CD4-positive, alpha-beta T cell (primary cell): ENCODE measurements around the gene RHBDL1. TPM values are rescaled to one million over a fixed set of nuclear protein-coding genes. Genes with fewer than 3 reads are reported as not detected.

Experiments
- ATAC-seq: fragments of 200-7000 bp; cut with Tn5 transposase; one replicate; pipeline ENCODE4 v1.10.0; 2022; ENCODE audit warnings: mild to moderate bottlenecking; ENCODE audit not compliant: poor library complexity
- CTCF ChIA-PET: fragments of 350-600 bp; sonication (Branson Sonifier 250); formaldehyde crosslinking; loops from one replicate; lab custom pipeline; 2021; ENCODE audit warnings: antibody characterized with exemption, inconsistent platforms; lab: Charles Lee
- POLR2A ChIA-PET: fragments of 350-600 bp; sonication (Branson Sonifier 250); formaldehyde crosslinking; loops from one replicate; lab custom pipeline; 2021; ENCODE audit warnings: antibody characterized with exemption, inconsistent platforms; lab: Charles Lee
- DNase-seq, 14 experiments: peaks; one replicate each; pipeline ENCODE4 v3.0.0-alpha.2; 2013 to 2020; ENCODE audit warnings: mixed read lengths in 2 of 14
- H3K27ac ChIP-seq, 2 donors: one replicate each; pipeline versions ENCODE4 v1.5.1 to v1.7.0; 2013; ENCODE audit warnings: low read length in 2 of 2, low read depth in 1 of 2, mild to moderate bottlenecking in 1 of 2
- H3K27me3 ChIP-seq, 2 experiments: 1 replicate in 1 of 2; 2 replicates in 1 of 2; pipeline versions ENCODE4 v1.6.1 to v1.7.0; 2013; ENCODE audit warnings: low read length in 2 of 2, control low read depth in 1 of 2, mild to moderate bottlenecking in 1 of 2, moderate library complexity in 1 of 2; ENCODE audit not compliant: insufficient read depth in 2 of 2, control insufficient read depth in 1 of 2
- H3K36me3 ChIP-seq: one replicate; pipeline ENCODE4 v1.6.1; 2013; ENCODE audit warnings: low read length, control low read depth; ENCODE audit not compliant: insufficient read depth
- H3K4me1 ChIP-seq: one replicate; pipeline ENCODE4 v1.6.1; 2013; ENCODE audit warnings: low read length, control low read depth; ENCODE audit not compliant: insufficient read depth
- H3K4me3 ChIP-seq: one replicate; pipeline ENCODE4 v1.5.1; 2013; ENCODE audit warnings: mild to moderate bottlenecking, low read length, moderate library complexity
- H3K9me3 ChIP-seq, 2 experiments: 1 replicate in 1 of 2; 2 replicates in 1 of 2; pipeline versions ENCODE4 v1.6.1 to v1.7.0; 2013; ENCODE audit warnings: low read length in 2 of 2, mild to moderate bottlenecking in 2 of 2, control low read depth in 1 of 2, moderate library complexity in 1 of 2; ENCODE audit not compliant: control insufficient read depth in 1 of 2, insufficient read depth in 1 of 2
- H3K27ac Mint-ChIP-seq: one replicate; pipeline ENCODE4 v1.8.0; 2020; ENCODE audit warnings: mixed read lengths
- H3K27me3 Mint-ChIP-seq: one replicate; pipeline ENCODE4 v1.8.0; 2021; ENCODE audit warnings: mixed read lengths
- H3K36me3 Mint-ChIP-seq: one replicate; pipeline ENCODE4 v1.8.0; 2021; ENCODE audit warnings: low read depth, mixed read lengths
- H3K4me1 Mint-ChIP-seq: one replicate; pipeline ENCODE4 v1.8.0; 2021; ENCODE audit warnings: low read depth, mixed read lengths
- H3K4me3 Mint-ChIP-seq: one replicate; pipeline ENCODE4 v1.8.0; 2020; ENCODE audit warnings: mild to moderate bottlenecking, mixed read lengths
- H3K9me3 Mint-ChIP-seq: one replicate; pipeline ENCODE4 v1.8.0; 2020; ENCODE audit warnings: mixed read lengths
- CTCF ChIP-seq: fragments of 200-600 bp; IDR thresholded peaks from one replicate; pipeline ENCODE4 v1.8.0; 2022; ENCODE audit warnings: antibody characterized with exemption, mild to moderate bottlenecking
- intact Hi-C, 2 experiments: fragments of 100-400 bp; cut with DNase I in 1 of 2; cut with micrococcal nuclease in 1 of 2; formaldehyde crosslinking; loops; one replicate each; pipeline versions ENCODE4 v1.15.1 to v1.9.0; 2023 to 2025; cut with DNase I, micrococcal nuclease
- total RNA-seq, 174 experiments: library from RNA in 2 of 174; stranded (reverse) in 2 of 174; gene quantifications; one replicate each; pipeline ENCODE4 v1.2.3 and lab custom pipeline; 2021 to 2026

RHBDL1 gene
- total RNA-seq, 2 experiments from 2014 or later: 6.6 to 6.9 TPM

- peaks cover 0 to 53% of the 10 kb centered on the region in 2 experiments for H3K9me3 ChIP-seq
- peaks cover 29% of the 10 kb centered on the region for H3K4me1 ChIP-seq
- H3K4me1 Mint-ChIP-seq: peaks cover 4% of the 10 kb centered on the region
- no peaks in the 10 kb centered on the region for H3K9me3 Mint-ChIP-seq
- intact Hi-C loops: no loop called here
- no peak overlapping the region for H3K27ac ChIP-seq
- H3K4me3 ChIP-seq: no peak overlapping the region
- no peaks in the 10 kb centered on the region for H3K36me3 ChIP-seq
- TF ChIP-seq CTCF: no peak
- peaks cover 71 to 73% of the 10 kb centered on the region in 2 experiments for H3K27me3 ChIP-seq
- ChIA-PET POLR2A (no interaction called here), CTCF (no interaction called here)
- DNase-seq (no peak), ATAC-seq (no peak)
- no peak overlapping the region for H3K4me3 Mint-ChIP-seq
- no peak overlapping the region for H3K27ac Mint-ChIP-seq
- no peaks in the 10 kb centered on the region for H3K36me3 Mint-ChIP-seq
- H3K27me3 Mint-ChIP-seq: peaks cover 53% of the 10 kb centered on the region
These were observed 32.5 kb downstream of the RHBDL1 start for GRCh38 chr16:708019-708418.

- CTCF ChIA-PET: no interaction called here
- ATAC-seq: no peak
- Histone ChIP-seq H3K36me3 (no peaks in the 10 kb centered on the region), H3K4me1 (peaks cover 29% of the 10 kb centered on the region), H3K4me3 (no peak overlapping the region), H3K9me3 (peaks cover 0 to 43% of the 10 kb centered on the region in 2 experiments), H3K27me3 (peaks cover 64 to 65% of the 10 kb centered on the region in 2 experiments), H3K27ac (no peak overlapping the region)
- H3K27ac Mint-ChIP-seq: no peak overlapping the region
- H3K9me3 Mint-ChIP-seq: no peaks in the 10 kb centered on the region
- no peak for TF ChIP-seq CTCF
- no peak for DNase-seq
- no peaks in the 10 kb centered on the region for H3K36me3 Mint-ChIP-seq
- no peak overlapping the region for H3K4me3 Mint-ChIP-seq
- intact Hi-C loops: no loop called here
- POLR2A ChIA-PET: interaction anchor here (0.8 kb wide), 1 partner anchor 12 kb away, joined by 3 read pairs; the partner anchor contains the start of gene ANTKMT
- H3K4me1 Mint-ChIP-seq: peaks cover 4% of the 10 kb centered on the region
- peaks cover 54% of the 10 kb centered on the region for H3K27me3 Mint-ChIP-seq
These were observed 33.5 kb downstream of the RHBDL1 start for GRCh38 chr16:708959-709358.

- H3K36me3 Mint-ChIP-seq: no peaks in the 10 kb centered on the region
- peaks cover 55 to 59% of the 10 kb centered on the region in 2 experiments for H3K27me3 ChIP-seq
- H3K4me1 ChIP-seq: peaks cover 31% of the 10 kb centered on the region
- POLR2A ChIA-PET: interaction anchor here (0.8 kb wide), 1 partner anchor 11 kb away, joined by 3 read pairs; the partner anchor contains the start of gene ANTKMT
- no peak overlapping the region for H3K27ac Mint-ChIP-seq
- DNase-seq: no peak
- no peak overlapping the region for H3K27ac ChIP-seq
- H3K4me1 Mint-ChIP-seq: peaks cover 4% of the 10 kb centered on the region
- no peak for TF ChIP-seq CTCF
- H3K4me3 ChIP-seq: no peak overlapping the region
- no peaks in the 10 kb centered on the region for H3K9me3 Mint-ChIP-seq
- intact Hi-C loops: loop anchor here in 1 of 2 experiments (2.0 to 5.0 kb wide), 3 partner anchors 342 to 482 kb away; no protein-coding TSS in a partner anchor
- peaks cover 58% of the 10 kb centered on the region for H3K27me3 Mint-ChIP-seq
- CTCF ChIA-PET: interaction anchor here (1.3 kb wide), 1 partner anchor 11 kb away, joined by 3 read pairs; the partner anchor contains the start of gene ANTKMT
- H3K4me3 Mint-ChIP-seq: no peak overlapping the region
- H3K36me3 ChIP-seq: no peaks in the 10 kb centered on the region
- ATAC-seq: no peak
- H3K9me3 ChIP-seq: peaks cover 0 to 35% of the 10 kb centered on the region in 2 experiments
These were observed 34.4 kb downstream of the RHBDL1 start for GRCh38 chr16:709566-710499.
